Heart left ventricle (tissue), 16 donors: Measurements from ENCODE around the gene TPSAB1. TPM values are rescaled to one million over a fixed set of nuclear protein-coding genes. Genes with fewer than 3 reads are reported as not detected.

Source experiments
- ATAC-seq, 4 donors: fragments of 200-7000 bp; cut with Tn5 transposase; one replicate each; pipeline ENCODE4 v1.9.1; 2020 to 2022; ENCODE audit warnings: moderate library complexity in 4 of 4, mild to moderate bottlenecking in 3 of 4, moderate number of reproducible peaks in 1 of 4
- DNase-seq, 5 donors: peaks; one replicate each; pipeline ENCODE4 v3.0.0-alpha.2; 2020
- H3K27ac ChIP-seq, 12 donors: fragments of 200-600 bp; sonication (generic) in 4 of 12; one replicate each; pipeline versions ENCODE4 v1.5.0 to v1.8.0; 2016 to 2022; ENCODE audit warnings: mild to moderate bottlenecking in 2 of 12
- H3K27me3 ChIP-seq, 9 donors: fragments of 200-600 bp; sonication (generic) in 2 of 9; one replicate each; pipeline versions ENCODE4 v1.5.1 to v1.8.0; 2016 to 2022; ENCODE audit warnings: mild to moderate bottlenecking in 3 of 9
- H3K36me3 ChIP-seq, 9 donors: fragments of 200-600 bp; sonication (generic) in 2 of 9; one replicate each; pipeline versions ENCODE4 v1.5.0 to v1.8.0; 2018 to 2022; ENCODE audit warnings: mild to moderate bottlenecking in 2 of 9
- H3K4me1 ChIP-seq, 12 donors: fragments of 200-600 bp; sonication (generic) in 4 of 12; one replicate each; pipeline versions ENCODE4 v1.5.0 to v1.8.0; 2016 to 2022; ENCODE audit warnings: mild to moderate bottlenecking in 3 of 12
- H3K4me3 ChIP-seq, 12 donors: fragments of 200-600 bp; sonication (generic) in 4 of 12; one replicate each; pipeline versions ENCODE4 v1.5.0 to v1.8.0; 2017 to 2022; ENCODE audit warnings: mild to moderate bottlenecking in 9 of 12, moderate library complexity in 4 of 12
- H3K9me3 ChIP-seq, 12 donors: fragments of 200-600 bp; sonication (generic) in 4 of 12; one replicate each; pipeline versions ENCODE4 v1.5.0 to v1.8.0; 2016 to 2022; ENCODE audit warnings: mild to moderate bottlenecking in 1 of 12
- POLR2A ChIP-seq, 2 donors: fragments of 450-650 bp; IDR thresholded peaks; one replicate each; pipeline ENCODE4 v1.6.1; 2017; ENCODE audit warnings: antibody characterized with exemption in 2 of 2, mild to moderate bottlenecking in 2 of 2, moderate library complexity in 2 of 2
- WGBS, 4 donors: extraction: QIAGEN DNeasy Blood & Tissue Kit in 2 of 4; methylation state at CpG; one replicate each; pipeline versions ENCODE4 v1.1.5 to v1.1.7; 2013 to 2018; 5-methylcytosine and 5-hydroxymethylcytosine counted together
- intact Hi-C, 10 donors: fragments of 100-400 bp; cut with DNase I; formaldehyde crosslinking; loops; one replicate each; pipeline versions ENCODE4 v1.11.1 to v1.14.2; 2022
- polyA plus RNA-seq, 2 donors: library from polyadenylated mRNA; stranded (reverse); fragments of 200-250 nt; gene quantifications; one replicate each; pipeline ENCODE4 v1.2.3, GENCODE V29; 2013
- total RNA-seq, 9 donors: library from RNA; depleted of rRNA in 2 of 9; stranded (reverse); fragments of >200 nt in 2 of 9; fragmentation: NEBNext Ultra II Directional in 3 of 9; extraction: Animal tissue kit (Norgen Biotek cat#: 25700) in 3 of 9; gene quantifications; one replicate each; pipeline versions ENCODE4 v1.1.0 to v1.2.4, GENCODE V29; 2016 to 2023
- TF ChIP-seq, protein P1 (sequence below), 12 donors: fragments of 200-600 bp; sonication (generic) in 4 of 12; IDR thresholded peaks; one replicate each; pipeline versions ENCODE4 v1.5.0 to v1.8.0; 2018 to 2022; ENCODE audit warnings: antibody characterized with exemption in 12 of 12, mild to moderate bottlenecking in 5 of 12
- donor health status: ischemic (EF 13 %, LVEDD 7.1; RV severe dilation, severe dysfunction).
- donor health status: healthy with polysubstance abuse.
- donor health status: DM: no; HTN: yes; CAD: no.
- donor health status: DM: no; HTN: no; CAD: no.
- donor health status: ischemic (EF 25% LVEDD 6.9; RV normal size, moderate dysfunction).
- donor health status: ischemic (EF 25% LVEDD 5.7; RV mildly dilated, moderate dysfunction).
- donor health status: healthy.
- donor health status: DM: yes; HTN: yes; CAD: no.
- donor health status: ischemic (EF 35%, LVEDD 5.7; RV mildly dilated, moderate dysfunction).
- donor health status: nonischemic (EF 11% LVEDD 7.7; RV severe dilation, severe dysfunction).
- donor health status: DM: yes; HTN: yes; CAD: no.
- donor health status: PGD.
- donor health status: ischemic (EF 29% LVEDD 5.4; RV normal size, mild dysfunction).
- donor health status: nonischemic (EF 23%, LVEDD 6.1; RV moderate dilation, normal function).

Gene TPSAB1
- total and polyA plus RNA-seq, 11 donors: 1.1 to 14.3 (median 3.4) TPM; not detected in 1

DNA sequence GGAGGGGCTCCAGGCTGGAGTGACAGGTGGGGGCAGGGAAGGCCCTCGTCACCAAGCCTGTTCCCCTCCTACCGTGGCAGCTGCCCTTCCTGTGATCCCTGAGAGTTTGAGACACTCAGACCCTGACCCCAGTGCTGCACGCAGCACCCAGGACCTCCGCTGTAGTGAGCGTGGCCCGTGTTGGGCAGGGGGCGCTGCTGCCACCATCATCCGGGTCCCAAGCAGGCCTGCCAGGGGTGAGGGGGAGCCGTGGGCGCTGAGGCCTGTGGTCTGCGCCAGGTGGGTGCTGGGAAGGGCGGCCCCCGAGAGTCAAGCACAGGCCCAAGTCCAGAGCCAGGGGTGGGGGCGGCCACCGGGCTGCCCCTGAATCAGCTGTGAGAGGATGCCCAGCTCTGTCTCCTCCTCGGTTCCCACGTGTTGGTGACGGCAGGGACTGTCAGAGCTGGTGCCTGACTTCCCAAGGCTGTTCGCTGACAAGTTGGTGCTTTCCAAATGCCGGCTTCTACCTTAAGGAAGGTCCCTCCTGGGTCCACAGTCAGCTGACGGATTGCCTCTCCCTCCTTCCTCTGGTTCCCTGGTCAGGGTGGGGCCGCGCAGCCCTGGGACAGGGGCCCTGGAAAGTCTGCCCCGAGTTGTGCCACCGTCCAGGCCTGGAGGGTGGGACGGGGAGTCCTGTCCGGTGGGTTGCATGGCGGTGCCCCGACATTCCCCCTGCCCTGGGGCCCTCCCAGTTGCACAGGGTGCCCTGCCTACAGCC, 46.5 kb upstream of the TPSAB1 start:
- Histone ChIP-seq H3K9me3 (no peaks in the 10 kb centered on the region), H3K27ac (peak overlapping the region in 1 of 12 donors; percentile 80), H3K27me3 (peaks cover 0 to 9% (median 0%) of the 10 kb centered on the region in 9 donors), H3K4me1 (peaks cover 0 to 6% (median 0%) of the 10 kb centered on the region in 12 donors), H3K4me3 (no peak overlapping the region), H3K36me3 (no peaks in the 10 kb centered on the region)
- TF ChIP-seq POLR2A (IDR thresholded peaks at IDR 0.05): no peak
- TF ChIP-seq, protein P1, sequence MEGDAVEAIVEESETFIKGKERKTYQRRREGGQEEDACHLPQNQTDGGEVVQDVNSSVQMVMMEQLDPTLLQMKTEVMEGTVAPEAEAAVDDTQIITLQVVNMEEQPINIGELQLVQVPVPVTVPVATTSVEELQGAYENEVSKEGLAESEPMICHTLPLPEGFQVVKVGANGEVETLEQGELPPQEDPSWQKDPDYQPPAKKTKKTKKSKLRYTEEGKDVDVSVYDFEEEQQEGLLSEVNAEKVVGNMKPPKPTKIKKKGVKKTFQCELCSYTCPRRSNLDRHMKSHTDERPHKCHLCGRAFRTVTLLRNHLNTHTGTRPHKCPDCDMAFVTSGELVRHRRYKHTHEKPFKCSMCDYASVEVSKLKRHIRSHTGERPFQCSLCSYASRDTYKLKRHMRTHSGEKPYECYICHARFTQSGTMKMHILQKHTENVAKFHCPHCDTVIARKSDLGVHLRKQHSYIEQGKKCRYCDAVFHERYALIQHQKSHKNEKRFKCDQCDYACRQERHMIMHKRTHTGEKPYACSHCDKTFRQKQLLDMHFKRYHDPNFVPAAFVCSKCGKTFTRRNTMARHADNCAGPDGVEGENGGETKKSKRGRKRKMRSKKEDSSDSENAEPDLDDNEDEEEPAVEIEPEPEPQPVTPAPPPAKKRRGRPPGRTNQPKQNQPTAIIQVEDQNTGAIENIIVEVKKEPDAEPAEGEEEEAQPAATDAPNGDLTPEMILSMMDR (IDR thresholded peaks at IDR 0.05): no peak
- intact Hi-C loops: loop anchor here in 8 of 10 donors (1.0 to 10.0 kb wide), 4 partner anchors 85 to 379 kb away; no protein-coding TSS in a partner anchor
- ATAC-seq: peak in 2 of 4 donors; percentile 5 to 9
- no peak for DNase-seq
- 71 to 72% (median 71%) methylated on average over 10 to 29 of the region's 29 CpGs for WGBS, 4 donors

DNA sequence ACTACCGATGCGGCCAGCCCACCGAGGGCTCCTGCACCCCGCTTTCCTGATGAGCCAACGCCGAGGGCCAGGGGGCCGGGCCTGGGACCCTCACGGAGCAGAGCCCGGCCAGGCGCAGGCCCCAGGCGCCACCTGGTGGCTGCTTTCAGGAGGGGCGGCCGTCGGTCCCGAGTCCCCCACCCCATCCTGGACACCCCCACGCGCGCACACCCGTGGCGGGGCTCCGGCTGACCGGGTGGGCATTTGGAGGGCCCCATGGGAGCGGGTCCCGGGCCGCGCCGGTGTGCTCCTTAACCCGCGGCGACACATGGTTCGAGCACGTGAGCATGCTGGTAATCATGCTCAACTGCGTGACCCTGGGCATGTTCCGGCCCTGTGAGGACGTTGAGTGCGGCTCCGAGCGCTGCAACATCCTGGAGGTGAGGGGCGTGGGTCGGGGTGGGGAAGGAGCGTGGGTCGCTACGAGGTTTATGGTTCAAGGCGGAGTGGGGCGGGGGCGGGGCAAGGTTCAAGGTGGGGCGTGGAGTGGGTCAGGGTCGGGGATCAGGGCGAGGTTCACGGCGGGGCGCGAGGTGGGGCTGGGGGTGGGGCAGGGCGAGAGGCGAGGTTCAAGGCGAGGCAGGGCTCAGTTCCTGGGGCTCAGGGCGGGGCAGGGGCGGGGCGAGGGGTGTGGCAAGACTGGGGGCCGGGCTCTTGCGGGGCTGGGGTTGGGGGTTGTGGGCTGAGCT, 45.7 kb upstream of the TPSAB1 start:
- H3K4me3 ChIP-seq: no peak overlapping the region
- DNase-seq: no peak
- no peaks in the 10 kb centered on the region for H3K36me3 ChIP-seq
- H3K4me1 ChIP-seq: peaks cover 0 to 6% (median 0%) of the 10 kb centered on the region in 12 donors
- H3K27ac ChIP-seq: peak overlapping the region in 1 of 12 donors; percentile 80
- WGBS, 4 donors: 19 to 61% (median 35%) methylated on average over 33 to 61 of the region's 61 CpGs
- H3K27me3 ChIP-seq: peaks cover 0 to 9% (median 0%) of the 10 kb centered on the region in 9 donors
- peak in 3 of 4 donors; percentile 8 to 55 (median 20) for ATAC-seq
- intact Hi-C loops: loop anchor here in 6 of 10 donors (1.0 to 10.0 kb wide), 3 partner anchors 88 to 380 kb away; no protein-coding TSS in a partner anchor
- TF ChIP-seq, protein P1 (IDR thresholded peaks at IDR 0.05): peak; percentile 59 to 86 (median 72)
- TF ChIP-seq POLR2A (IDR thresholded peaks at IDR 0.05): no peak
- no peaks in the 10 kb centered on the region for H3K9me3 ChIP-seq

DNA sequence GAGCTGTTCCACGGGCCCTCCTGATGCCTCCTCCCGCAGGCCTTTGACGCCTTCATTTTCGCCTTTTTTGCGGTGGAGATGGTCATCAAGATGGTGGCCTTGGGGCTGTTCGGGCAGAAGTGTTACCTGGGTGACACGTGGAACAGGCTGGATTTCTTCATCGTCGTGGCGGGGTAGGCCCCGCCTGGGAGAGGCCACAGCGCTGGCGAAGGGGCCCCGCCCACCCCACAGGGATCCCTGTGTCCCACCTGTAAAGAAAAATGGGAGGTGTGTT, 45.2 kb upstream of the TPSAB1 start:
- Histone ChIP-seq H3K27ac (peak overlapping the region in 1 of 12 donors; percentile 11), H3K4me3 (no peak overlapping the region), H3K4me1 (peaks cover 0 to 6% (median 0%) of the 10 kb centered on the region in 12 donors), H3K27me3 (peaks cover 0 to 9% (median 0%) of the 10 kb centered on the region in 9 donors), H3K36me3 (no peaks in the 10 kb centered on the region), H3K9me3 (no peaks in the 10 kb centered on the region)
- no peak for ATAC-seq
- 72 to 80% (median 78%) methylated on average over 9 to 14 of the region's 14 CpGs for WGBS, 4 donors
- TF ChIP-seq, protein P1 (IDR thresholded peaks at IDR 0.05): no peak
- TF ChIP-seq POLR2A (IDR thresholded peaks at IDR 0.05): no peak
- intact Hi-C loops: loop anchor here in 3 of 10 donors (2.0 to 10.0 kb wide), 2 partner anchors 89 to 381 kb away; no protein-coding TSS in a partner anchor
- no peak for DNase-seq

DNA sequence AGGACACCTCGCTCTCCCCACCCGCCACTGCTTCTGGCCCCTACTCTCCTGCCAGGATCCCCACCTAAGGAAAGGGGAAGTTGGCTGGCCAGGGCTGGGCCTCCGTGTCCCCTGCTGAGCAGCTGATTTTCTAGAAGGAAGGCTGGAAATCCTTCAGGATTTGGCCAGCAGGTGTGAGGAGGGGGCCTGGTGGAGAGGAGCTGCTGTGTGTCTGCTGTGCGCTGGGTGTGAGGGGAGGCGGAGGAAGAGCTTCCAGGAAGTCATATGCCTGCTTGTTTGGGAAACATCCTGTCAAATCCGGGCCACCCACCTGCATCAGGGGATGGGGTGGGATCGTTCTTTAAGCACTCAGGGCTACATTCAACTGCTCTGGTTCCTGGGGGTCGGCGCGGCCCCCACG, 44.0 kb upstream of the TPSAB1 start:
- Histone ChIP-seq H3K27me3 (peaks cover 0 to 9% (median 0%) of the 10 kb centered on the region in 9 donors), H3K27ac (peak overlapping the region in 1 of 12 donors; percentile 11), H3K36me3 (no peaks in the 10 kb centered on the region), H3K4me3 (no peak overlapping the region), H3K4me1 (peaks cover 0 to 6% (median 0%) of the 10 kb centered on the region in 12 donors), H3K9me3 (no peaks in the 10 kb centered on the region)
- ATAC-seq (no peak), DNase-seq (no peak)
- WGBS, 4 donors: 59 to 78% (median 69%) methylated on average over 5 to 11 of the region's 11 CpGs
- intact Hi-C loops: loop anchor here in 1 of 10 donors (10.0 kb wide), 1 partner anchor 382 kb away; no protein-coding TSS in a partner anchor
- TF ChIP-seq, protein P1 (IDR thresholded peaks at IDR 0.05): no peak
- TF ChIP-seq POLR2A (IDR thresholded peaks at IDR 0.05): no peak
